Measurements from ENCODE around the gene RASAL2. TPM values are rescaled to one million over a fixed set of nuclear protein-coding genes. Genes with fewer than 3 reads are reported as not detected.
"Not testable (repeated sequence)": the region's sequence is repeated elsewhere in the genome, so short reads cannot be mapped to it uniquely, and the experiment has no call there.

The RASAL2 gene
- polyA plus RNA-seq, 4 donors = 16.1 to 24.7 (median 20.2) TPM

- no peak for DNase-seq (ENCODE audit: low read depth in 4 of 4, low spot score in 2 of 4)
Observed at GRCh38 chr1:178066908-178067614, 26.8 kb upstream of the RASAL2 start.

- DNase-seq (ENCODE audit: low read depth in 4 of 4, low spot score in 2 of 4) = no peak
Observed at GRCh38 chr1:178071811-178072210, 22.1 kb upstream of the RASAL2 start.

- DNase-seq (ENCODE audit: low read depth in 4 of 4, low spot score in 2 of 4) = no peak
Observed at GRCh38 chr1:178072326-178072725, 21.6 kb upstream of the RASAL2 start.

GRCh38 chr1:178075333-178075732 lies 18.6 kb upstream of the RASAL2 start:
- no peak for DNase-seq (ENCODE audit: low read depth in 4 of 4, low spot score in 2 of 4)

GRCh38 chr1:178076607-178077006 lies 17.3 kb upstream of the RASAL2 start:
- DNase-seq (ENCODE audit: low read depth in 4 of 4, low spot score in 2 of 4) = no peak

- DNase-seq (ENCODE audit: low read depth in 4 of 4, low spot score in 2 of 4) = no peak
Observed at GRCh38 chr1:178077917-178078316, 16.0 kb upstream of the RASAL2 start.

- DNase-seq (ENCODE audit: low read depth in 4 of 4, low spot score in 2 of 4) = no peak
Observed at GRCh38 chr1:178086294-178086693, 7.6 kb upstream of the RASAL2 start.

GRCh38 chr1:178086766-178087165 lies 7.1 kb upstream of the RASAL2 start:
- no peak for DNase-seq (ENCODE audit: low read depth in 4 of 4, low spot score in 2 of 4)

GRCh38 chr1:178088651-178089050 lies 5.3 kb upstream of the RASAL2 start:
- no peak for DNase-seq (ENCODE audit: low read depth in 4 of 4, low spot score in 2 of 4)

- DNase-seq (ENCODE audit: low read depth in 4 of 4, low spot score in 2 of 4) = not testable (repeated sequence)
Observed at GRCh38 chr1:178091454-178091853, 2.5 kb upstream of the RASAL2 start.

GRCh38 chr1:178091986-178092745 lies 1.7 kb upstream of the RASAL2 start:
- DNase-seq (ENCODE audit: low read depth in 4 of 4, low spot score in 2 of 4) = no peak

- DNase-seq (ENCODE audit: low read depth in 4 of 4, low spot score in 2 of 4) = no peak
Observed at GRCh38 chr1:178092878-178093493, 918 bp upstream of the RASAL2 start.

GRCh38 chr1:178093494-178093950 lies 382 bp upstream of the RASAL2 start:
- DNase-seq (ENCODE audit: low read depth in 4 of 4, low spot score in 2 of 4) = peak; percentile 82 to 94 (median 86)

- no peak for DNase-seq (ENCODE audit: low read depth in 4 of 4, low spot score in 2 of 4)
Observed at GRCh38 chr1:178094739-178095645, 1.1 kb downstream of the RASAL2 start.

GRCh38 chr1:178096421-178096820 lies 2.5 kb downstream of the RASAL2 start:
- DNase-seq (ENCODE audit: low read depth in 4 of 4, low spot score in 2 of 4) = no peak

- no peak for DNase-seq (ENCODE audit: low read depth in 4 of 4, low spot score in 2 of 4)
Observed at GRCh38 chr1:178098262-178098661, 4.4 kb downstream of the RASAL2 start.

- no peak for DNase-seq (ENCODE audit: low read depth in 4 of 4, low spot score in 2 of 4)
Observed at GRCh38 chr1:178101266-178101630, 7.3 kb downstream of the RASAL2 start.

- no peak for DNase-seq (ENCODE audit: low read depth in 4 of 4, low spot score in 2 of 4)
Observed at GRCh38 chr1:178101654-178102053, 7.8 kb downstream of the RASAL2 start.

- DNase-seq (ENCODE audit: low read depth in 4 of 4, low spot score in 2 of 4) = no peak
Observed at GRCh38 chr1:178102218-178102617, 8.3 kb downstream of the RASAL2 start.

- DNase-seq (ENCODE audit: low read depth in 4 of 4, low spot score in 2 of 4) = no peak
Observed at GRCh38 chr1:178107823-178108222, 13.9 kb downstream of the RASAL2 start.

Data from left renal cortex interstitium (tissue), 4 donors.